Measurements from ENCODE around the gene VWA8. TPM values are rescaled to one million over a fixed set of nuclear protein-coding genes. Genes with fewer than 3 reads are reported as not detected.

The VWA8 gene
- total and polyA plus RNA-seq, 2 experiments from 2014 or later = 6.3 to 24.6 TPM

- no peak for TF ChIP-seq ZNF462 (CRISPR knock-in tag; IDR thresholded peaks at IDR 0.05)
Measured at GRCh38 chr13:41596190-41596589, 364.7 kb downstream of the VWA8 start (continued).

- H3F3A ChIP-seq (replicated peaks; ENCODE audit: low read depth) = no peaks in the 10 kb centered on the region
- TF ChIP-seq JUNB (IDR thresholded peaks at IDR 0.05; ENCODE audit: unreplicated experiment) = no peak
- TF ChIP-seq ZNF462 (CRISPR knock-in tag; IDR thresholded peaks at IDR 0.05) = no peak
- no peak for TF ChIP-seq CTCF (conservative IDR thresholded peaks at IDR 0.05; ENCODE audit: low read depth in 2 of 2)
- no peak for TF ChIP-seq ZNF331 (CRISPR knock-in tag; IDR thresholded peaks at IDR 0.05; ENCODE audit: low read depth)
- no peak for TF ChIP-seq EZH2phosphoT487 (IDR thresholded peaks at IDR 0.05; ENCODE audit: unreplicated experiment)
- no peak for TF ChIP-seq CREB1 (CRISPR knock-in tag; IDR thresholded peaks at IDR 0.05; ENCODE audit: low read depth)
- no peak for TF ChIP-seq POLR2AphosphoS5 (IDR thresholded peaks at IDR 0.05; ENCODE audit: low read depth)
Measured at GRCh38 chr13:41595298-41595697, 365.6 kb downstream of the VWA8 start.

More at GRCh38 chr13:41595298-41595697, 365.6 kb downstream of the VWA8 start:
- H3K4me3 ChIP-seq = no peak overlapping the region
- no peak for DNase-seq (ENCODE audit: low spot score)
- H3K9me3 Mint-ChIP-seq = no peaks in the 10 kb centered on the region
- H3K27me3 ChIP-seq (ENCODE audit: insufficient read depth) = no peaks in the 10 kb centered on the region
- H3K36me3 Mint-ChIP-seq (ENCODE audit: low read depth) = peaks cover 8% of the 10 kb centered on the region; the same call in 2 of the 3 replicates
- H3K27me3 Mint-ChIP-seq (ENCODE audit: insufficient read depth, low read depth, poor library complexity) = no peaks in the 10 kb centered on the region
- H2AFZ ChIP-seq = no peak overlapping the region
- H4K20me1 ChIP-seq (replicated peaks; ENCODE audit: insufficient read depth) = no peaks in the 10 kb centered on the region
- H3K36me3 ChIP-seq (ENCODE audit: insufficient read depth) = no peaks in the 10 kb centered on the region
- no peaks in the 10 kb centered on the region for H3K4me1 Mint-ChIP-seq
- no peak overlapping the region for H3K4me2 ChIP-seq
- H3K27ac Mint-ChIP-seq = no peak overlapping the region
- H3K79me2 ChIP-seq (replicated peaks; ENCODE audit: insufficient read depth) = no peaks in the 10 kb centered on the region
- no peak for ATAC-seq
- no peak overlapping the region for H3K4me3 Mint-ChIP-seq
- H3K9me2 ChIP-seq (ENCODE audit: insufficient read depth) = no peaks in the 10 kb centered on the region
- no peak overlapping the region for H3K27ac ChIP-seq (ENCODE audit: low read depth)
- H3K4me1 ChIP-seq (ENCODE audit: insufficient read depth) = no peaks in the 10 kb centered on the region

Measured in GM23338 (cell line).